GM12873 (cell line): Measurements from ENCODE around the gene ACAT2.

ENCODE experiments used
- CTCF ChIP-seq: IDR thresholded peaks from 2 replicates; pipeline ENCODE4 v1.5.1; 2012; ENCODE audit warnings: low read depth, mild to moderate bottlenecking, moderate library complexity, low read length, control low read depth; ENCODE audit not compliant: insufficient read depth; ENCODE audit errors: missing control alignments

ACAT2 gene

GRCh38 chr6:159727717-159728445 is 34.0 kb upstream of the ACAT2 start:
- no peak for TF ChIP-seq CTCF

GRCh38 chr6:159728531-159728964 is 33.3 kb upstream of the ACAT2 start:
- no peak for TF ChIP-seq CTCF

- no peak for TF ChIP-seq CTCF
Observed at GRCh38 chr6:159729598-159730331, 32.1 kb upstream of the ACAT2 start.

- TF ChIP-seq CTCF, result no peak
Observed at GRCh38 chr6:159730332-159730676, 31.5 kb upstream of the ACAT2 start.

GRCh38 chr6:159736908-159737307 is 24.9 kb upstream of the ACAT2 start:
- TF ChIP-seq CTCF, result no peak

- no peak for TF ChIP-seq CTCF
Observed at GRCh38 chr6:159739341-159739740, 22.5 kb upstream of the ACAT2 start.

GRCh38 chr6:159742165-159742564 is 19.7 kb upstream of the ACAT2 start:
- TF ChIP-seq CTCF, result no peak
